Measurements from ENCODE around the gene ARHGEF40.

Gene ARHGEF40

DNA sequence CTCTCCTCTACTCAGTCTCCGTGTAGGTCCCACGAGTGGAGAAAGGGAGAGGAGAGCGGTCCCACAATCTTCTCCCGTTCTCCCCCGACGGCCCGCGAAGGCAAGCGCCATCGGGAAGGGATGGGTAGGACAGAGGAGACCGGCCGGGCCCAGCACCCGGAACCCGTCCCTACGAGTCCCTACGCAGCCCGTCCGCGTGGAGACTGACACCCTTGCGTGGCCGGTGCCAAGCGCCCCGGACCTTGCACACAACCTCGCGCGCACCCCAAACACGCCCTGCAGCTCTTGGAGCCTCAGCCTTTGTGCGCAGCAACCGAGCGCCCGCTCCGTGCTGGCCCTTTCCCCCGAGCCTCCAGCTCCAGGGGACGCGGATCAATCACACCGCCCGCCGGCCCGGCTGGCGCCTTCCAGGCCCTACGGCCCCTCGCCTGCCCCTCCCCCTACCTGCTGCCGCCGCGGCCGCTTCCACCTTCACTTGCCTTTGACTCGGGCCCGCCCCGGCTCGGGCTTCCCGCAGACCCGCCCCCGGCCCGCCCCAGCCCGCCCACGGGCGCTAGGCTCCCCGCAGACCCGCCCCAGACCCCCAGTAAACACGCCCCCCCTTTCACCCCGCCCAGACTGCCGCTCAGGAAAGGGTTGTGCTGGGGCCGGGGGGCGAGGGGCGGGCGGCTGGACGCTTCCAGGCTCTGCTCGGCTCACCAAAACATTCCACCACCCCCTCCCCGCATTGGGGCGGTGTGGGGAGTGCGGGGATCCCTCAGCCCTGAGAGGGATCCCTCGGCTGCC is 45.3 kb upstream of the ARHGEF40 start, which contains the start of gene NDRG2:
Gene NDRG2, minus strand, starts transcription at position 477 of the 786 bp plus-strand sequence. CDS start 1,746 bp downstream, outside the sequence.
- peak within 1 kb of the TSS; percentile 82 for H3K4me2 ChIP-seq (ENCODE audit: low read length)
- H3K9ac ChIP-seq (ENCODE audit: low read length) = peak within 1 kb of the TSS; percentile 86
- no peaks in the 10 kb centered on the region for H3K79me2 ChIP-seq (ENCODE audit: control insufficient read depth, insufficient read depth, low read length)
- H2BK120ac ChIP-seq (ENCODE audit: low read depth, low read length) = no peak within 1 kb of the TSS
- H3K23ac ChIP-seq (ENCODE audit: low read length) = peak within 1 kb of the TSS; percentile 83
- no peaks in the 10 kb centered on the region for H3K36me3 ChIP-seq (ENCODE audit: control insufficient read depth, insufficient read depth, low read length)
- H3K4me1 ChIP-seq (ENCODE audit: control insufficient read depth, low read depth, low read length) = peaks cover 9% of the 10 kb centered on the region
- peak within 1 kb of the TSS; percentile 43 for H2BK5ac ChIP-seq (ENCODE audit: low read length)
- peak; percentile 93 for DNase-seq
- H3K18ac ChIP-seq (ENCODE audit: low read length) = peak within 1 kb of the TSS; percentile 88
- peak within 1 kb of the TSS; percentile 72 for H3K4me3 ChIP-seq (ENCODE audit: low read length)
- no peaks in the 10 kb centered on the region for H3K27me3 ChIP-seq (ENCODE audit: insufficient read depth, low read length, poor library complexity)
- H3K27ac ChIP-seq (ENCODE audit: low read depth, low read length) = peak within 1 kb of the TSS; percentile 56
- peak within 1 kb of the TSS; percentile 58 for H3K4ac ChIP-seq (ENCODE audit: low read depth, low read length)
- no peaks in the 10 kb centered on the region for H3K79me1 ChIP-seq (ENCODE audit: low read length)
- WGBS (ENCODE audit: extremely low coverage, insufficient coverage, low lambda C conversion rate) = no CpG with 5 or more reads among the region's 72 CpGs
- no peak within 1 kb of the TSS for H4K8ac ChIP-seq (ENCODE audit: low read depth, low read length)
- H2AK5ac ChIP-seq (ENCODE audit: low read length) = no peak within 1 kb of the TSS
- peak within 1 kb of the TSS; percentile 94 for H3K56ac ChIP-seq (ENCODE audit: low read length)
- no peak within 1 kb of the TSS for H4K5ac ChIP-seq (ENCODE audit: low read length)
- H2BK15ac ChIP-seq (replicated peaks; ENCODE audit: low read depth) = no peak within 1 kb of the TSS

GRCh38 chr14:21025371-21026273 is 44.5 kb upstream of the ARHGEF40 start:
- Histone ChIP-seq H4K5ac (ENCODE audit: low read length) (no peak overlapping the region), H3K4me1 (ENCODE audit: control insufficient read depth, low read depth, low read length) (peaks cover 9% of the 10 kb centered on the region), H2BK120ac (ENCODE audit: low read depth, low read length) (peak overlapping the region; percentile 62), H3K27ac (ENCODE audit: low read depth, low read length) (peak overlapping the region; percentile 29), H3K18ac (ENCODE audit: low read length) (peak overlapping the region; percentile 68), H2BK5ac (ENCODE audit: low read length) (peak overlapping the region; percentile 24), H3K56ac (ENCODE audit: low read length) (peak overlapping the region; percentile 82), H2BK15ac (replicated peaks; ENCODE audit: low read depth) (peak overlapping the region; percentile 5), H3K23ac (ENCODE audit: low read length) (no peak overlapping the region), H2AK5ac (ENCODE audit: low read length) (no peak overlapping the region), H3K4me3 (ENCODE audit: low read length) (peak overlapping the region; percentile 18), H3K79me1 (ENCODE audit: low read length) (no peaks in the 10 kb centered on the region), H3K36me3 (ENCODE audit: control insufficient read depth, insufficient read depth, low read length) (no peaks in the 10 kb centered on the region), H3K27me3 (ENCODE audit: insufficient read depth, low read length, poor library complexity) (no peaks in the 10 kb centered on the region), H3K79me2 (ENCODE audit: control insufficient read depth, insufficient read depth, low read length) (no peaks in the 10 kb centered on the region), H3K4me2 (ENCODE audit: low read length) (peak overlapping the region; percentile 26), H3K4ac (ENCODE audit: low read depth, low read length) (peak overlapping the region; percentile 28), H3K9ac (ENCODE audit: low read length) (peak overlapping the region; percentile 60), H4K8ac (ENCODE audit: low read depth, low read length) (no peak overlapping the region)
- DNase-seq = peak; percentile 82
- no CpG with 5 or more reads among the region's 58 CpGs for WGBS (ENCODE audit: extremely low coverage, insufficient coverage, low lambda C conversion rate)

GRCh38 chr14:21026274-21026987 is 43.7 kb upstream of the ARHGEF40 start:
- H2BK15ac ChIP-seq (replicated peaks; ENCODE audit: low read depth) = peak overlapping the region; percentile 5
- H3K79me1 ChIP-seq (ENCODE audit: low read length) = no peaks in the 10 kb centered on the region
- no peaks in the 10 kb centered on the region for H3K79me2 ChIP-seq (ENCODE audit: control insufficient read depth, insufficient read depth, low read length)
- peak overlapping the region; percentile 77 for H3K56ac ChIP-seq (ENCODE audit: low read length)
- no peaks in the 10 kb centered on the region for H3K27me3 ChIP-seq (ENCODE audit: insufficient read depth, low read length, poor library complexity)
- H3K27ac ChIP-seq (ENCODE audit: low read depth, low read length) = peak overlapping the region; percentile 26
- H3K4ac ChIP-seq (ENCODE audit: low read depth, low read length) = peak overlapping the region; percentile 44
- H3K36me3 ChIP-seq (ENCODE audit: control insufficient read depth, insufficient read depth, low read length) = no peaks in the 10 kb centered on the region
- peak overlapping the region; percentile 62 for H2BK120ac ChIP-seq (ENCODE audit: low read depth, low read length)
- no peak overlapping the region for H2BK5ac ChIP-seq (ENCODE audit: low read length)
- peaks cover 9% of the 10 kb centered on the region for H3K4me1 ChIP-seq (ENCODE audit: control insufficient read depth, low read depth, low read length)
- H2AK5ac ChIP-seq (ENCODE audit: low read length) = no peak overlapping the region
- H3K4me3 ChIP-seq (ENCODE audit: low read length) = no peak overlapping the region
- H3K23ac ChIP-seq (ENCODE audit: low read length) = no peak overlapping the region
- peak overlapping the region; percentile 68 for H3K18ac ChIP-seq (ENCODE audit: low read length)
- H4K8ac ChIP-seq (ENCODE audit: low read depth, low read length) = no peak overlapping the region
- DNase-seq = no peak
- H3K4me2 ChIP-seq (ENCODE audit: low read length) = no peak overlapping the region
- WGBS (ENCODE audit: extremely low coverage, insufficient coverage, low lambda C conversion rate) = no CpG with 5 or more reads among the region's 7 CpGs
- no peak overlapping the region for H4K5ac ChIP-seq (ENCODE audit: low read length)
- peak overlapping the region; percentile 55 for H3K9ac ChIP-seq (ENCODE audit: low read length)

GRCh38 chr14:21026988-21027315 is 43.2 kb upstream of the ARHGEF40 start:
- H4K8ac ChIP-seq (ENCODE audit: low read depth, low read length) = no peak overlapping the region
- H3K56ac ChIP-seq (ENCODE audit: low read length) = peak overlapping the region; percentile 68
- peak; percentile 77 for DNase-seq
- no peak overlapping the region for H3K9ac ChIP-seq (ENCODE audit: low read length)
- H2AK5ac ChIP-seq (ENCODE audit: low read length) = no peak overlapping the region
- H2BK15ac ChIP-seq (replicated peaks; ENCODE audit: low read depth) = no peak overlapping the region
- H3K27ac ChIP-seq (ENCODE audit: low read depth, low read length) = no peak overlapping the region
- H3K79me2 ChIP-seq (ENCODE audit: control insufficient read depth, insufficient read depth, low read length) = no peaks in the 10 kb centered on the region
- H3K36me3 ChIP-seq (ENCODE audit: control insufficient read depth, insufficient read depth, low read length) = no peaks in the 10 kb centered on the region
- H3K4ac ChIP-seq (ENCODE audit: low read depth, low read length) = peak overlapping the region; percentile 44
- WGBS (ENCODE audit: extremely low coverage, insufficient coverage, low lambda C conversion rate) = no CpG with 5 or more reads among the region's 3 CpGs
- no peak overlapping the region for H3K23ac ChIP-seq (ENCODE audit: low read length)
- peaks cover 9% of the 10 kb centered on the region for H3K4me1 ChIP-seq (ENCODE audit: control insufficient read depth, low read depth, low read length)
- no peak overlapping the region for H2BK120ac ChIP-seq (ENCODE audit: low read depth, low read length)
- no peak overlapping the region for H2BK5ac ChIP-seq (ENCODE audit: low read length)
- no peak overlapping the region for H3K4me2 ChIP-seq (ENCODE audit: low read length)
- no peaks in the 10 kb centered on the region for H3K79me1 ChIP-seq (ENCODE audit: low read length)
- no peak overlapping the region for H4K5ac ChIP-seq (ENCODE audit: low read length)
- no peaks in the 10 kb centered on the region for H3K27me3 ChIP-seq (ENCODE audit: insufficient read depth, low read length, poor library complexity)
- no peak overlapping the region for H3K4me3 ChIP-seq (ENCODE audit: low read length)
- no peak overlapping the region for H3K18ac ChIP-seq (ENCODE audit: low read length)

DNA sequence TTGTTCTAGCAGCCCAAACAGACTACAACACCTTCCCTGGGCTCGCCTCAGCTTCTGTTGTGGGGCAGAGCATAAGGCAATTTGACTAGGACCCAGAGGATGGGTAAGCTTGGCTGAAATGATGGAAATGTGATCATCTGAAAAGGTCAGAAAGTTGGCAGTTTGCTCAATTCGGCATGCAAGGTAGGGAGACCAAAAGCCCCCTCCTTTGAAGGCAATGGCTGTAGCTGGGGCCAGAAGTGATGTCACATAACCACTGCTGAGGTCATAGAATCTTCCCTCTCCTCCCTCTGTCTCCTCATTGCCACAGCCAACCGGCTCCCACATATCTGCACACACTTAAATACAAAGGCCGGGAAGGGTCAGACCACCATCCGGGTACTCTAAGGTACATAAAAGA is 40.2 kb upstream of the ARHGEF40 start, which contains the start of gene TPPP2:
Gene TPPP2, plus strand, starts transcription at position 301 of the 400 bp plus-strand sequence. CDS start 365 bp downstream, outside the sequence.
- no CpG with 5 or more reads among the region's 5 CpGs for WGBS (ENCODE audit: extremely low coverage, insufficient coverage, low lambda C conversion rate)
- H3K79me2 ChIP-seq (ENCODE audit: control insufficient read depth, insufficient read depth, low read length) = no peaks in the 10 kb centered on the region

More for the DNA sequence above, 40.2 kb upstream of the ARHGEF40 start, which contains the start of gene TPPP2:
- no peak within 1 kb of the TSS for H3K9ac ChIP-seq (ENCODE audit: low read length)
- no peak within 1 kb of the TSS for H3K4me2 ChIP-seq (ENCODE audit: low read length)
- H2AK5ac ChIP-seq (ENCODE audit: low read length) = no peak within 1 kb of the TSS
- H3K36me3 ChIP-seq (ENCODE audit: control insufficient read depth, insufficient read depth, low read length) = no peaks in the 10 kb centered on the region
- no peak within 1 kb of the TSS for H3K27ac ChIP-seq (ENCODE audit: low read depth, low read length)
- H3K56ac ChIP-seq (ENCODE audit: low read length) = no peak within 1 kb of the TSS
- no peak within 1 kb of the TSS for H3K4ac ChIP-seq (ENCODE audit: low read depth, low read length)
- H2BK120ac ChIP-seq (ENCODE audit: low read depth, low read length) = no peak within 1 kb of the TSS
- H3K23ac ChIP-seq (ENCODE audit: low read length) = no peak within 1 kb of the TSS
- H2BK15ac ChIP-seq (replicated peaks; ENCODE audit: low read depth) = no peak within 1 kb of the TSS
- no peak within 1 kb of the TSS for H4K8ac ChIP-seq (ENCODE audit: low read depth, low read length)
- H2BK5ac ChIP-seq (ENCODE audit: low read length) = no peak within 1 kb of the TSS
- H4K5ac ChIP-seq (ENCODE audit: low read length) = no peak within 1 kb of the TSS
- no peak within 1 kb of the TSS for H3K4me3 ChIP-seq (ENCODE audit: low read length)
- H3K4me1 ChIP-seq (ENCODE audit: control insufficient read depth, low read depth, low read length) = peaks cover 9% of the 10 kb centered on the region
- no peak within 1 kb of the TSS for H3K18ac ChIP-seq (ENCODE audit: low read length)
- no peak for DNase-seq
- no peaks in the 10 kb centered on the region for H3K79me1 ChIP-seq (ENCODE audit: low read length)
- H3K27me3 ChIP-seq (ENCODE audit: insufficient read depth, low read length, poor library complexity) = no peaks in the 10 kb centered on the region

Data from mesendoderm (in vitro differentiated cells).